Nucleus accumbens (tissue), 56 donors: Measurements from ENCODE around the gene RAB3B.

Experiments used
- DNase-seq, 56 donors: peaks; one replicate each; lab custom pipeline; 2025; lab: John Stamatoyannopoulos, UW

Gene RAB3B

GRCh38 chr1:51958824-51959223, 31.7 kb downstream of the RAB3B start:
- no peak for DNase-seq

GRCh38 chr1:51957618-51958017, 32.9 kb downstream of the RAB3B start:
- DNase-seq, result no peak

- no peak for DNase-seq
Observed at GRCh38 chr1:51956528-51957509, 33.7 kb downstream of the RAB3B start.

- no peak for DNase-seq
Observed at GRCh38 chr1:51955797-51956527, 34.5 kb downstream of the RAB3B start.

- DNase-seq, result no peak
Observed at GRCh38 chr1:51954783-51955182, 35.7 kb downstream of the RAB3B start.

GRCh38 chr1:51953079-51953478, 37.4 kb downstream of the RAB3B start:
- DNase-seq, result peak in 3 of 56 donors; percentile 3 to 31 (median 3)

DNA sequence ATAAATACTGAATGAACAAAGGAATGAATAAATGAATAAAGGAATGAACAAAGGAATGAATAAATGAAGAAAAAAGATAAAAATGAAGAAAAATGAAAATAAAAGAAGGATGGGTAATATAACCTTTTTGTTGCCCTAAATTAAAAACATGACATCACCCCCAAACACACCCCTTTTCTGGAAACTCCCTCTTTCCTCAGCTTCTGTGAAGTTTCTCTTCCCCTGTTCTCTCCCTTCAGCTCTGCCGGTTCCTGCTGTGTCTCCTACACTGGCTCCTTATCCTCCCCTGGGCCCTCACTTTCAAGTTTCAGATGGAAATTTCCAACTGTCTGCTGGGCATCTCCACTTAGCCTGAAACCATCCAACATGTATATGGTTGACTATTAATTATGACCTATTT, 37.9 kb downstream of the RAB3B start:
- DNase-seq, result no peak

DNA sequence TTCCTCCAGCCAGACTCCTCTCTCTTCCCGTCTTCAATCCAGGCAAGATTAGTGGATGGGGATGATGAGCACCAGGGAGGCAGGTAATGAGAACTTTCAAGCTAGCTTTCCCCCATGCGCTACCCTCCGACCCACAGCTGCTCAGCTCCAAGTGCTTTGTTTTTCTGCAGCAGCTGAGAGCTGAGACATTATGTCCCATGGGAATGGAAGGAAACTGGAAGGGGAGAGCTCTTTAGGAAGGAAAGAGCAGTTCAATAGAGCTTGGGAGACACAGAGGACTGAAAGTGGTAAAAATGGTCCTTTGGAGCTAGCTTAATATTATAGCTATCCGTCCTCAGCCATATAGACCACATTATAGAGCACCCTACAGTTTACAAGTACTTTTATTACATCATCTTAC, 39.8 kb downstream of the RAB3B start:
- DNase-seq, result no peak

- no peak for DNase-seq
Observed at GRCh38 chr1:51949014-51949702, 41.3 kb downstream of the RAB3B start.

DNA sequence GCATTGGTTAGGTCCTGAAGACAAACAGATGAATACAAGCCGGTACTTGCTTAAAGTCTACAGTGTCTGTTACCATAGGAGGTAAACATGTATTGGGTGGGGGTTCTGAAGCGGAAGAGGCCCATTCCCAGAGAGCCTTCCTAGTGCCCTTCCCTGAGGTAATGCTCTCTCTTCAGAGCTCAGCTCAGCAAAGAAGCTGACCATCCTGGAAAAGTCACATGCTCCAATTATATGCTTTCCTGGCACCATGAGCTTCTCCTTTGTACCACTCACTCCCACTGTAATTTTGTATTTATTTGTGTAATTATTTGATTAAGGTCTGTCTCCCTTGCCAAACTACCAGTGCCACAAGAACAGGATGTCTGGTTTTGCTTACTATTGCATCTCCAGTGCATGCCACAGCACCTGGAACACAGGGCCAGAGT, 42.0 kb downstream of the RAB3B start:
- no peak for DNase-seq

- DNase-seq, result no peak
Observed at GRCh38 chr1:51946300-51946699, 44.2 kb downstream of the RAB3B start.

- no peak for DNase-seq
Observed at GRCh38 chr1:51945591-51945990, 44.9 kb downstream of the RAB3B start.

DNA sequence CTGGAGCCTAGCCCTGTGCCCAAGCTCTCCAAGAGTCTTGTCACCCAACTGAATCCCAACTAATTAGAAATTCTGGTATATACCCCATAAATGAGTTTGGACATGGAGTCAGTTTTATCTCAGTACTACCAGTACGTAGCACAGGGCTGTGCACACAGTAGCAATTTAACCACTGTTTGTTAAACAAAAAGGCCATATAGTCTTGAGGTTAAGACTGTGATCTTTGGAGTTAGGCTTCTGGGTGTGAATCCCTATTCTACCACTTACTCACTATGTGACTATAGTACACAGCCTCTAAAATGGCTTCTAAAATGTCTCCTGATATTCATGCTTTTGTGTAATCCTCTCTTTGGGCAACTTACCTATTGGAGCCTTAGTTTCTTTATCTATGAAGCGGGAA, 48.2 kb downstream of the RAB3B start:
- no peak for DNase-seq

DNA sequence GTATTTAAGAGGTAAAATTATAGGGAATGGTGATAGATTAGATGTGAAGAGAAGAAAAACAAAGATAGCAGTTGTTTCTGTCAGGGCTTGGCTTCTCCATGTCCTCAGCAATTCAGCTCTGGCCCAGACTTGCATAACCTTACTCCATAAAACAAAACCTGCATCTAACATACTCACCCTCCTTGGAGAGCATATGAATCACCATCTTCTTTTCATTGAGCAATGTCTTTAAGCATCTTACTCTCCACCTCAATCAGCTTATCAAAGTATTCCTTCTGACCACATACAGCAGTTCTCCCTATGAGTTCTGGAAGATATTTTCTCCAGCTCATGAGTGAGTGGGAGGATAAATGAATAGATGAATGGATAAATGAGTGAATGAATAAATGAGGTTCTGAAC, 49.0 kb downstream of the RAB3B start:
- DNase-seq, result no peak

DNA sequence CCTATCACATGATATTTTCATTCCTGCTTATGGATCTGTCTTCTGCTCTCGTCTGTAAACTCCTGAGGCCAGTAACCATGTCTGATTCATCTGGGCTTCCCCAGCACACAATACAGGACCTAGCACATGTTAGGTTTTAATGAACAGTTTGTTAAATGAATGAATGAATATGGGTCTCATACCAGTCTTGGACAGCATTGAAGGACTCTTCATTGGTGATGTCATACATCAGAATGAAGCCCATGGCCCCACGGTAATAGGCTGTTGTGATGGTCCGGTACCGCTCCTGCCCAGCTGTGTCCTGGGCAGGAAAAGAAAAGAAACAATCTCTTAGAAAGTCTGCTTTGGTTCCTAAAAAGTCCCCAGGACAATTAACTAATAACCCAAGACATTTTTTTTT, 53.4 kb downstream of the RAB3B start:
- DNase-seq, result no peak

GRCh38 chr1:51936531-51936930, 54.0 kb downstream of the RAB3B start:
- no peak for DNase-seq

DNA sequence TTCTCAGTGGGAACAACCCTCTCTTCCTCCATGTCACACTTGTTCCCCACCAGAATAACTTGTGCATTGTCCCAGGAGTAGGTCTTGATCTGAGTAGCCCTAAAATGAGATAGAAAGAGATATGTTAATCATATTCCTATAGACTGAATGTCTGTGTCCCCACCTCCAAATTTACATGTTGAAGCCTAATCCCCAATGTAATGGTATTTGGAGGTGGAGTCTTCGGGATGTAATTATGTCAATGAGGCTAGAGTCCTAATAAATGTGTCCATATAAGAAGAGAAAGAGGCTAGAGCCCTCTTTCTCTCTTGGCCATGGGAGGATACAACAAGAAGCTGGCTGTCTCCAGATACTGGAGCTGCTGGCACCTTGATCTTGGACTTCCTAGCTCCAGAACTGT, 57.2 kb downstream of the RAB3B start:
- DNase-seq, result no peak

DNA sequence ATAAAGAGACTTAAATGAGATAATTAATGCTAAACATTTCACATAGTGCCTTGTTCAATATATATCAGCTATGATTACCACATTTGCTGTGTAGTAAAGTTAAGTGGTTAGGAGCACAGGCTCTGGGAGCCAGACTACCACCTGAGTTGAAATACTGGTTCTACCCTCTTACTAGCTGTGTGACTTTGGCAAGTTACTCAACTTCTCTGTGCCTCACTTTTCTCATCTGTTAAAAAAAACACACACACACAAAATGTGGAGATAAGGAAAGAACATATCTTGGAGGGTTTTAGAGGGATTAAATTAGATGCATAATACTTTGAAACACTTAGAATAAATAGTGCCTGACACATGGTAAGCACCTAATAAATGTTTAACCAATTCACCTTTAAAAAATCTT, 60.2 kb downstream of the RAB3B start:
- no peak for DNase-seq

DNA sequence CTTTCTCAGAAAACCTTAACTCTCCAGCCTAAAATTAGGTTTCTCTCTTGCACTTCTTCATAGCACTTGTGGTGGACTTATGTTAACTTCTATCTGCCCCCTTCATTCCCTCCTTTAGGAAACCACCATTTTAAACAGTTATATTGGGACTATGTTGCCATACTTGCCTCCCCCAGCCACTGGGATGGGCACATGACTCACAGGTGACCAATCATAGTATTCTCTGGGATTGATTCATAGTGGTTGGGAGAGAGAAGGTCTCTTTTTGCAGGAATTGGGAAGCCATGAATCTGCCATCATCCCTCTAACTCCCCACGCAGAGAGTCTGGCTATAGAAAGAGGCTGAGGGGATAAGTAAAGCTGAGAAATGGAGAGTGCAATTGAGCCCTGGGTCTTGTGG, 61.6 kb downstream of the RAB3B start:
- DNase-seq, result no peak

GRCh38 chr1:51927029-51927428, 63.5 kb downstream of the RAB3B start:
- no peak for DNase-seq

DNA sequence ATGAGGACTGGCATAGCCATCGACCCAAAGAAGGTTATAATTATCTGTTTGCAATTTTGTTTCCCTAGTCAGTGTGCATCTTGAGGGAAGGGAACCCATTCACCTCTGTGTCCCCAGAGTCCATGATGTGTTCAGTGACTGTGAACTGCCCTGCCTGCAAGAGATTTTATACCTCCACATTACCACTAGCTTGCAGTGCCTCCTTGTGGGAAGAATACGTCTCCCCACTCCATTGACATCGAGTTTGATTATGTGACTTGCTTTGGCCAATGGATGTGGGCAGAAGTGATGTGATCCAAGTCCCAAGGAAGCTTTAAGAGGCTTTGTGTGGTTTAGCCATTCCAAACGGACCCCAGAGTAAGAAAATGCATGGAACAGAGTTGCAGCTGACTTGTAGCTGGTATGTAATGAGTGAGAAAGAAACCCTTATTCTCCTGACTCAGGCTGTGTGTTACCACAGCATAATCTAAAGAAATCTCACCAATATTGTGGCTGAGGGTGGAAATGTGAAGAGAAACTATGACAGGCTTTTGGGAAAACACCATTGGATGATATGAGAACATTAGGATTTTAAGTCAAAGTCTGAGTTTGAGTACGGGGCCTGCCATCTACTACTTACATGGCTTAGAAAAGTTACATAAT, 64.2 kb downstream of the RAB3B start:
- peak in 1 of 56 donors; percentile 3 for DNase-seq
